ENCODE measurements around the gene TCTN1.

TCTN1 gene

GRCh38 chr12:110667671-110668070 is 53.7 kb downstream of the TCTN1 start:
- no peak for TF ChIP-seq CTCF (IDR thresholded peaks at IDR 0.05; ENCODE audit: low read depth, low read length)

GRCh38 chr12:110668480-110669192 is 54.7 kb downstream of the TCTN1 start:
- TF ChIP-seq CTCF (IDR thresholded peaks at IDR 0.05; ENCODE audit: low read depth, low read length): no peak
- H3K4me3 ChIP-seq (ENCODE audit: low read depth, low read length): no peak overlapping the region

More at GRCh38 chr12:110667671-110668070, 53.7 kb downstream of the TCTN1 start:
- H3K4me3 ChIP-seq (ENCODE audit: low read depth, low read length): no peak overlapping the region

GRCh38 chr12:110669193-110669502 is 55.2 kb downstream of the TCTN1 start:
- TF ChIP-seq CTCF (IDR thresholded peaks at IDR 0.05; ENCODE audit: low read depth, low read length): no peak
- no peak overlapping the region for H3K4me3 ChIP-seq (ENCODE audit: low read depth, low read length)

- no peak for TF ChIP-seq CTCF (IDR thresholded peaks at IDR 0.05; ENCODE audit: low read depth, low read length)
- H3K4me3 ChIP-seq (ENCODE audit: low read depth, low read length): no peak overlapping the region
These were observed 56.3 kb downstream of the TCTN1 start for GRCh38 chr12:110670161-110670701.

- no peak for TF ChIP-seq CTCF (IDR thresholded peaks at IDR 0.05; ENCODE audit: low read depth, low read length)
- no peak overlapping the region for H3K4me3 ChIP-seq (ENCODE audit: low read depth, low read length)
These were observed 62.2 kb downstream of the TCTN1 start for GRCh38 chr12:110676171-110676570.

- H3K4me3 ChIP-seq (ENCODE audit: low read depth, low read length): no peak overlapping the region
- no peak for TF ChIP-seq CTCF (IDR thresholded peaks at IDR 0.05; ENCODE audit: low read depth, low read length)
These were observed 63.4 kb downstream of the TCTN1 start for GRCh38 chr12:110677206-110677911.

- no peak for TF ChIP-seq CTCF (IDR thresholded peaks at IDR 0.05; ENCODE audit: low read depth, low read length)
- no peak overlapping the region for H3K4me3 ChIP-seq (ENCODE audit: low read depth, low read length)
These were observed 64.1 kb downstream of the TCTN1 start for GRCh38 chr12:110677982-110678381.

All from WI38 (cell line).